ENCODE data around the gene SCARB1. TPM values are rescaled to one million over a fixed set of nuclear protein-coding genes. Genes with fewer than 3 reads are reported as not detected.

SCARB1 gene
- total and polyA plus RNA-seq, 2 experiments from 2014 or later, result 2.2 to 5.2 TPM

- Histone ChIP-seq H3K9me3 (ENCODE audit: low read depth) (no peaks in the 10 kb centered on the region), H3K27me3 (replicated peaks; ENCODE audit: insufficient read depth) (no peaks in the 10 kb centered on the region), H3K4me3 (no peak overlapping the region), H3K9ac (no peak overlapping the region), H3K4me1 (ENCODE audit: insufficient read depth) (peaks cover 21% of the 10 kb centered on the region), H3K4me2 (ENCODE audit: unreplicated experiment) (no peak overlapping the region), H3F3A (ENCODE audit: insufficient read depth) (peaks cover 21% of the 10 kb centered on the region), H2AFZ (no peak overlapping the region), H3K27ac (no peak overlapping the region), H3K36me3 (ENCODE audit: low read depth) (no peaks in the 10 kb centered on the region), H3K79me2 (ENCODE audit: insufficient read depth) (no peaks in the 10 kb centered on the region), H4K20me1 (ENCODE audit: insufficient read depth) (no peaks in the 10 kb centered on the region), H3K9me2 (ENCODE audit: insufficient read depth) (no peaks in the 10 kb centered on the region)
- TF ChIP-seq EZH2 (IDR thresholded peaks at IDR 0.05; ENCODE audit: insufficient read depth, poor library complexity, severe bottlenecking) (no peak), EZH2phosphoT487 (IDR thresholded peaks at IDR 0.05; ENCODE audit: insufficient read depth, low read depth) (no peak)
- in situ Hi-C loops (cut with MboI), result no loop called here
- WGBS, 2 experiments (ENCODE audit: low coverage in 1 of 2, low lambda C conversion rate in 2 of 2, missing lambda C conversion rate in 2 of 2), result 62 to 67% methylated on average over 22 to 25 of the region's 26 CpGs
- peak; percentile 24 for DNase-seq
These were observed 91.1 kb downstream of the SCARB1 start for GRCh38 chr12:124772289-124773170.

GRCh38 chr12:124771462-124772288, 92.0 kb downstream of the SCARB1 start:
- Histone ChIP-seq H3K9me3 (ENCODE audit: low read depth) (no peaks in the 10 kb centered on the region), H3K4me1 (ENCODE audit: insufficient read depth) (peaks cover 21% of the 10 kb centered on the region), H3F3A (ENCODE audit: insufficient read depth) (peaks cover 21% of the 10 kb centered on the region), H3K9ac (no peak overlapping the region), H3K36me3 (ENCODE audit: low read depth) (no peaks in the 10 kb centered on the region), H4K20me1 (ENCODE audit: insufficient read depth) (no peaks in the 10 kb centered on the region), H3K79me2 (ENCODE audit: insufficient read depth) (no peaks in the 10 kb centered on the region), H3K4me2 (ENCODE audit: unreplicated experiment) (peak overlapping the region; percentile 60), H2AFZ (no peak overlapping the region), H3K4me3 (no peak overlapping the region), H3K27me3 (replicated peaks; ENCODE audit: insufficient read depth) (no peaks in the 10 kb centered on the region), H3K27ac (no peak overlapping the region), H3K9me2 (ENCODE audit: insufficient read depth) (no peaks in the 10 kb centered on the region)
- in situ Hi-C loops (cut with MboI), result no loop called here
- 25 to 26% methylated on average over 35 of the region's 35 CpGs for WGBS, 2 experiments (ENCODE audit: low coverage in 1 of 2, low lambda C conversion rate in 2 of 2, missing lambda C conversion rate in 2 of 2)
- peak; percentile 79 for DNase-seq
- TF ChIP-seq EZH2phosphoT487 (IDR thresholded peaks at IDR 0.05; ENCODE audit: insufficient read depth, low read depth), result no peak
- TF ChIP-seq EZH2 (IDR thresholded peaks at IDR 0.05; ENCODE audit: insufficient read depth, poor library complexity, severe bottlenecking), result no peak

- 96 to 97% methylated on average over 5 of the region's 5 CpGs for WGBS, 2 experiments (ENCODE audit: low coverage in 1 of 2, low lambda C conversion rate in 2 of 2, missing lambda C conversion rate in 2 of 2)
- H3K9ac ChIP-seq, result no peak overlapping the region
- peaks cover 25% of the 10 kb centered on the region for H3K4me1 ChIP-seq (ENCODE audit: insufficient read depth)
These were observed 92.9 kb downstream of the SCARB1 start for GRCh38 chr12:124770728-124771127.

GRCh38 chr12:124769881-124770512, 93.7 kb downstream of the SCARB1 start:
- 89 to 92% methylated on average over 13 to 14 of the region's 14 CpGs for WGBS, 2 experiments (ENCODE audit: low coverage in 1 of 2, low lambda C conversion rate in 2 of 2, missing lambda C conversion rate in 2 of 2)

More at GRCh38 chr12:124770728-124771127, 92.9 kb downstream of the SCARB1 start:
- H3K27ac ChIP-seq, result no peak overlapping the region
- no peaks in the 10 kb centered on the region for H3K9me3 ChIP-seq (ENCODE audit: low read depth)
- in situ Hi-C loops (cut with MboI), result no loop called here
- no peak overlapping the region for H2AFZ ChIP-seq
- H3K79me2 ChIP-seq (ENCODE audit: insufficient read depth), result no peaks in the 10 kb centered on the region
- no peaks in the 10 kb centered on the region for H3K27me3 ChIP-seq (replicated peaks; ENCODE audit: insufficient read depth)
- H4K20me1 ChIP-seq (ENCODE audit: insufficient read depth), result no peaks in the 10 kb centered on the region
- H3F3A ChIP-seq (ENCODE audit: insufficient read depth), result peaks cover 22% of the 10 kb centered on the region
- no peaks in the 10 kb centered on the region for H3K9me2 ChIP-seq (ENCODE audit: insufficient read depth)
- no peaks in the 10 kb centered on the region for H3K36me3 ChIP-seq (ENCODE audit: low read depth)
- H3K4me2 ChIP-seq (ENCODE audit: unreplicated experiment), result no peak overlapping the region
- TF ChIP-seq EZH2phosphoT487 (IDR thresholded peaks at IDR 0.05; ENCODE audit: insufficient read depth, low read depth) (no peak), EZH2 (IDR thresholded peaks at IDR 0.05; ENCODE audit: insufficient read depth, poor library complexity, severe bottlenecking) (no peak)
- H3K4me3 ChIP-seq, result no peak overlapping the region
- DNase-seq, result no peak

More at GRCh38 chr12:124769881-124770512, 93.7 kb downstream of the SCARB1 start:
- no peaks in the 10 kb centered on the region for H3K79me2 ChIP-seq (ENCODE audit: insufficient read depth)
- in situ Hi-C loops (cut with MboI), result loop anchor here (5.0 to 10.0 kb wide), 3 partner anchors 203 to 725 kb away; partner anchors contain the start of gene NCOR2
- H3K27ac ChIP-seq, result no peak overlapping the region
- no peak overlapping the region for H3K4me2 ChIP-seq (ENCODE audit: unreplicated experiment)
- no peak overlapping the region for H3K4me3 ChIP-seq
- no peaks in the 10 kb centered on the region for H4K20me1 ChIP-seq (ENCODE audit: insufficient read depth)
- H3K4me1 ChIP-seq (ENCODE audit: insufficient read depth), result peaks cover 23% of the 10 kb centered on the region
- H3K9me2 ChIP-seq (ENCODE audit: insufficient read depth), result no peaks in the 10 kb centered on the region
- DNase-seq, result no peak
- H3F3A ChIP-seq (ENCODE audit: insufficient read depth), result peaks cover 17% of the 10 kb centered on the region
- TF ChIP-seq EZH2phosphoT487 (IDR thresholded peaks at IDR 0.05; ENCODE audit: insufficient read depth, low read depth) (no peak), EZH2 (IDR thresholded peaks at IDR 0.05; ENCODE audit: insufficient read depth, poor library complexity, severe bottlenecking) (no peak)
- H3K9ac ChIP-seq, result no peak overlapping the region
- no peak overlapping the region for H2AFZ ChIP-seq
- no peaks in the 10 kb centered on the region for H3K9me3 ChIP-seq (ENCODE audit: low read depth)
- H3K27me3 ChIP-seq (replicated peaks; ENCODE audit: insufficient read depth), result no peaks in the 10 kb centered on the region
- no peaks in the 10 kb centered on the region for H3K36me3 ChIP-seq (ENCODE audit: low read depth)
